Uterus (tissue), 2 donors: ENCODE results near the gene ZCCHC3.

ENCODE experiments used
- POLR2A ChIP-seq, 2 donors: fragments of 450-650 bp; IDR thresholded peaks; one replicate each; pipeline ENCODE4 v1.6.1; 2016; ENCODE audit warnings: antibody characterized with exemption in 2 of 2, mild to moderate bottlenecking in 1 of 2, moderate library complexity in 1 of 2
- TF ChIP-seq, protein P1 (sequence below), 4 experiments: fragments of 200-600 bp in 2 of 4; fragments of 450-650 bp in 2 of 4; sonication (generic) in 2 of 4; IDR thresholded peaks; one replicate each; pipeline ENCODE4 v1.5.1; 2016 to 2019; ENCODE audit warnings: antibody characterized with exemption in 4 of 4, mild to moderate bottlenecking in 2 of 4, moderate library complexity in 1 of 4

GRCh38 chr20:297925-298775, 780 bp downstream of the ZCCHC3 start:
- TF ChIP-seq, protein P1, sequence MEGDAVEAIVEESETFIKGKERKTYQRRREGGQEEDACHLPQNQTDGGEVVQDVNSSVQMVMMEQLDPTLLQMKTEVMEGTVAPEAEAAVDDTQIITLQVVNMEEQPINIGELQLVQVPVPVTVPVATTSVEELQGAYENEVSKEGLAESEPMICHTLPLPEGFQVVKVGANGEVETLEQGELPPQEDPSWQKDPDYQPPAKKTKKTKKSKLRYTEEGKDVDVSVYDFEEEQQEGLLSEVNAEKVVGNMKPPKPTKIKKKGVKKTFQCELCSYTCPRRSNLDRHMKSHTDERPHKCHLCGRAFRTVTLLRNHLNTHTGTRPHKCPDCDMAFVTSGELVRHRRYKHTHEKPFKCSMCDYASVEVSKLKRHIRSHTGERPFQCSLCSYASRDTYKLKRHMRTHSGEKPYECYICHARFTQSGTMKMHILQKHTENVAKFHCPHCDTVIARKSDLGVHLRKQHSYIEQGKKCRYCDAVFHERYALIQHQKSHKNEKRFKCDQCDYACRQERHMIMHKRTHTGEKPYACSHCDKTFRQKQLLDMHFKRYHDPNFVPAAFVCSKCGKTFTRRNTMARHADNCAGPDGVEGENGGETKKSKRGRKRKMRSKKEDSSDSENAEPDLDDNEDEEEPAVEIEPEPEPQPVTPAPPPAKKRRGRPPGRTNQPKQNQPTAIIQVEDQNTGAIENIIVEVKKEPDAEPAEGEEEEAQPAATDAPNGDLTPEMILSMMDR (IDR thresholded peaks at IDR 0.05): no peak
- no peak for TF ChIP-seq POLR2A (IDR thresholded peaks at IDR 0.05)
